Effector memory CD4-positive, alpha-beta T cell (primary cell): Measurements from ENCODE around the gene ZFYVE9.

Source experiments
- DNase-seq, 3 donors: peaks; one replicate each; pipeline ENCODE4 v3.0.0-alpha.2; 2020
- H3K27ac ChIP-seq: 2 replicates; pipeline ENCODE4 v1.7.0; 2013; ENCODE audit warnings: mild to moderate bottlenecking, low read length, moderate library complexity; ENCODE audit not compliant: insufficient read depth, poor library complexity, severe bottlenecking
- H3K27me3 ChIP-seq: replicated peaks from 2 replicates; pipeline ENCODE4 v1.7.0; 2013; ENCODE audit warnings: mild to moderate bottlenecking, low read length; ENCODE audit not compliant: insufficient read depth, control insufficient read depth, poor library complexity, severe bottlenecking
- H3K36me3 ChIP-seq: 2 replicates; pipeline ENCODE4 v1.7.0; 2013; ENCODE audit warnings: mild to moderate bottlenecking, low read length, moderate library complexity; ENCODE audit not compliant: control insufficient read depth, insufficient read depth
- H3K4me1 ChIP-seq: 2 replicates; pipeline ENCODE4 v1.7.0; 2013; ENCODE audit warnings: low read length, mild to moderate bottlenecking; ENCODE audit not compliant: control insufficient read depth, insufficient read depth, poor library complexity, severe bottlenecking
- H3K4me3 ChIP-seq: 2 replicates; pipeline ENCODE4 v1.7.0; 2013; ENCODE audit warnings: low read length, low read depth, mild to moderate bottlenecking; ENCODE audit not compliant: insufficient read depth, poor library complexity, severe bottlenecking
- H3K9me3 ChIP-seq: 2 replicates; pipeline ENCODE4 v1.7.0; 2013; ENCODE audit warnings: mild to moderate bottlenecking, low read length, moderate library complexity; ENCODE audit not compliant: control insufficient read depth

ZFYVE9 gene

DNA sequence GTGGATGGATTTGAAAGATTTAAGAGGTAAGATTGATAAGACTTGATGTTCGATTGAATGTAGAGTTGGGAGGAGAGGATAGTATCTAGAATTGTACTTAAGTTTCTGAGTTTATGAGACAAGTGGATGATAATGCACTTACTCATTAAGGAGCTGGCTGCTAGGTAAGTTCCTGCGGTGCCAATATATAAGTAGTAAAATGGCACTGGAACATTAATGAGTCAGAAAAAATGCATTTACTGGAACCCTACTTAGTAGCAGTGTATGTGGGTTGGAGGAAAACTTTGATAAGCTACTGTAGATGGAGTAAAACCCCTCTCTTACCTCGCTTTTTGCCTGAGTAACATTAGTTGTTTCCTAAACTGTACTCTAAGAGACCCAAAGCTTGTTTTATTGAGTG is 68.2 kb downstream of the ZFYVE9 start:
- no peak overlapping the region for H3K4me3 ChIP-seq
- H3K27ac ChIP-seq = no peak overlapping the region
- H3K27me3 ChIP-seq = no peaks in the 10 kb centered on the region
- no peaks in the 10 kb centered on the region for H3K9me3 ChIP-seq
- H3K36me3 ChIP-seq = no peaks in the 10 kb centered on the region
- no peak for DNase-seq
- no peaks in the 10 kb centered on the region for H3K4me1 ChIP-seq

DNA sequence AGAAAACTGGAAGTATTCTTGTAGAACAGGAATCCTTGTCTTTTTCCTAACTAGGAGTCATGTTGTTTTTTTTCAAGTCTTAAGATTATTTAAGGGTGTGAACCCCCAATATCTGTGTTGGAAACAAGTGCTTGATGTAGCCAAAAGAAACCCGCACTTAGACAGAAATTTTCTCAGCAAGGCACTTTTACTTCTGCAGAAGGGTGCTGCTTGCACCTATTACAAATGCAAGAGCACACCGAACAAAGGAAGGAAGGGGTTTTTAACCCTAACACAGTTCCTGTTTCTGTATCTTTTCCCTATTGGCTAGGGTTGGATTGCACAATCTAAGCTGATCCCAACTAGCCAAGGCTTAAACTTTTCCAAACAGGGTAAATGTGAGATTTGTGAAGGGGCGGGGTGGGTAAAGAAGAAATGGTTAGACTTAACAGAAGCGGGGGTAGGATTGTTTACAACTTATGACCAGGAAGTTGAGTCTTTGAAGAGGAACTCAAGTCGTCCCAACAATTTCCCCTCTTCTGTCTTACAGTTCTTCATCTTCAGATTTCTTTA is 75.1 kb downstream of the ZFYVE9 start:
- Histone ChIP-seq H3K27me3 (no peaks in the 10 kb centered on the region), H3K9me3 (peaks cover 3% of the 10 kb centered on the region), H3K4me1 (no peaks in the 10 kb centered on the region), H3K4me3 (no peak overlapping the region), H3K36me3 (peaks cover 5% of the 10 kb centered on the region), H3K27ac (no peak overlapping the region)
- DNase-seq = no peak

DNA sequence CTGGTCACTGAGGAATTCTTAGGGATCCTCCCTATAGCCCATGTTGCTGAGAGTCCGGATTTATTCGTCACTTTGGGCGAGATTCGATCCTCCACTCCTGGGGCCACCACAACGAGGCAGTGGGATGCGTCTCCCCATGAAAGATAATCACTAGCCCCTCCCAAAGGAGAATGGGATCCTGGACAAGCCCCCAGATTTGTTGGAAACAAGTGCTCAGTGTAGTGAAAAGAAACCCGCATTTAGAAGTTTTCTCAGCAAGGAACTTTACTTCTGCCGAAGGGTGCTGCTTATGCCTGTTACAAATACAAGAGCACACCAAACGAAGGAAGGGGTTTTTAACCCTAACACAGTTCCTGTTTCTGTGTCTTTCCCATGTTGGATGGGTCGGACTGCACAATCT is 83.3 kb downstream of the ZFYVE9 start:
- H3K27ac ChIP-seq = no peak overlapping the region
- H3K27me3 ChIP-seq = no peaks in the 10 kb centered on the region
- no peak for DNase-seq
- no peaks in the 10 kb centered on the region for H3K4me1 ChIP-seq
- no peaks in the 10 kb centered on the region for H3K36me3 ChIP-seq
- H3K4me3 ChIP-seq = no peak overlapping the region
- peaks cover 9% of the 10 kb centered on the region for H3K9me3 ChIP-seq

DNA sequence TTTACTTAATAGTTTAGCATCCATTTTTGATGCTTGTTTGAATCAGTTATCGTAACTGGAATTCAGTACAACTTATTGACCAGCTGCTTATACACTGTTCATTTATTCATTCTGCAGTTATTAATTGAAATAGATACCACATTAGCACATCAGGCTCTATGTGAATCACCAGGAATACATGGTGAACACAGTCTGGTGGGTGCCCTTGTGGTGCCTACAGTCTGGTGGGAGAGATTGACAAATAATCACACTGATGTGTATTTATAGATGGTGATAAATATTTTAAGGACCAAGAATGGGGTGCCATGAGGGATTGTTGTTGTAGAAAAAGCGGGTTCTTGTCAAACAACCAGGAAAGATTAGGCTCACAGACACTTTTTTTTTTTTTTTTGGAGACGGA is 87.6 kb downstream of the ZFYVE9 start:
- no peaks in the 10 kb centered on the region for H3K36me3 ChIP-seq
- no peaks in the 10 kb centered on the region for H3K27me3 ChIP-seq
- peaks cover 7% of the 10 kb centered on the region for H3K9me3 ChIP-seq
- no peak overlapping the region for H3K4me3 ChIP-seq
- DNase-seq = no peak
- H3K4me1 ChIP-seq = no peaks in the 10 kb centered on the region
- no peak overlapping the region for H3K27ac ChIP-seq

DNA sequence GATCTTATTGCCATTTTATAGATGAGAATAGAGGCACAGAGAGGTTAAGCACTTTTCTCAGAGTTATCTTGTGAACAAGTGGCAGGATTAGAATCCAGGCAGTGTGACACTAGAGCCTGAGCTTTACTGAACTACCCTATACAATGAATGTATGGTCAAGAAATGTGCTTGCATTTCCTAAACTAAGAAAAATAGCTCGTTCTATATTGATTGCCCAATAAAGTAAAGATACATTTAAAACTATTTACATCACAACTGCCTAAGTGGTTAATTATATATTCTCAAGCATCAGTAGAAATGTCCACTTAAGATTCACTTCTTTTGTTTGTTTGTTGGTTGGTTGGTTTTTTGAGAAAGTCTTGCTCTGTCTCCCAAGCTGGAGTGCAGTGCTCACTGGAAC is 91.6 kb downstream of the ZFYVE9 start:
- Histone ChIP-seq H3K4me1 (no peaks in the 10 kb centered on the region), H3K27ac (no peak overlapping the region), H3K27me3 (no peaks in the 10 kb centered on the region), H3K36me3 (no peaks in the 10 kb centered on the region), H3K4me3 (no peak overlapping the region), H3K9me3 (no peaks in the 10 kb centered on the region)
- no peak for DNase-seq

DNA sequence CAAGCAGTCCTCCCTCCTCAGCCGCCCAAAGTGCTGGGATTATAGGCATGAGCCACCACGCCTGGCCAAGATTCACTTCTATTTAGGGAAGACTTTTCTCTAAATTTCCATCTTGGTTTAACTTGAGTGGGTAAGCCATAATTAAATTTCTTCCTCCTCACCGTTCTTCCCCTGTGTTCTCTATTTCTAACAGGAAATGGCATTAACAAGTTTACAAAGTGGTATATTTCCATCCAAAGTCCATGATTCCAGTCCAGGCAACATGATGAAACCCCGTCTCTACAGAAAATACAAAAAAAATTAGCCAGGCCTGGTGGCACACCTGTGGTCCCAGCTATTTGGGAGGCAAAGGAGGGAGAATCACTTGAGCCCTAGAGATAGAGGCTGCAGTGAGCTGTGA is 92.1 kb downstream of the ZFYVE9 start:
- no peak for DNase-seq
- Histone ChIP-seq H3K36me3 (no peaks in the 10 kb centered on the region), H3K27me3 (no peaks in the 10 kb centered on the region), H3K27ac (no peak overlapping the region), H3K4me1 (no peaks in the 10 kb centered on the region), H3K9me3 (no peaks in the 10 kb centered on the region), H3K4me3 (no peak overlapping the region)

DNA sequence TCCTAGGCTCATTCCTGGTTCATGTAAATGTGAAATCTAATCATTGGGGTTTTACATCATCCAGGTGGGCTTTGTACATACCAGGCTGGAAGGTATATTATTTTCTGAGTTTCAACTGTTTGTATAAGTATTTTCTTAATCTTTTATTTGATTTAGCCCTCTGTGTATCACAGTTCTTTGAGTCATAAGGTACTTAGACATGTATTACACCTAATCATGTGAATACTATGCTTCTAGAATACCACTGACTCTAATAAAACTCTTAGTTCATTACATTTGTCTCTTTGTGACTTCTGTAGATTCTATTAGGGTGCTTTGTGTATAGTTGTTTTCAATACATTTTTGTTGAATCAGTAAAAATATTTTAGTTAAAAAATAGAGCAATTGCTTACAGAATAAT is 92.8 kb downstream of the ZFYVE9 start:
- H3K9me3 ChIP-seq = no peaks in the 10 kb centered on the region
- no peaks in the 10 kb centered on the region for H3K27me3 ChIP-seq
- H3K4me3 ChIP-seq = no peak overlapping the region
- H3K4me1 ChIP-seq = no peaks in the 10 kb centered on the region
- no peaks in the 10 kb centered on the region for H3K36me3 ChIP-seq
- H3K27ac ChIP-seq = no peak overlapping the region
- no peak for DNase-seq

DNA sequence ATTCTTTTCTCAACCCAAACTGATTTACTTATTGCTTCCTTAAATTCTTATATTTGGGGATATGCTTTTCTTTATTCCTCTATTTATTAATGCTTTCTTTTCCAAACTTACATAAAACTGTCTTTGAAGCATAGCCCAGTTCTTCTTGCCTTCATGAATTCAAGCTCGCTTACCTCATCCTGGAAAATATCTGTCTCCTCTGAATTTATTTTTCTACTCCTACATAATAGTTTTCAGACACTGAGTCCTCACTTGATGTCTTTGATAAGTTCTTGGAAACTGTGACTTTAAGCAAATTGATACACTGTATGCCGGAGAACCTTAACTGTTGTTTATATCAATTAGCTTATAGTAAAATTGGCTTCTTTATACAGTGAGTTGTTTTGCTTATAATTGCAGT is 93.8 kb downstream of the ZFYVE9 start:
- no peaks in the 10 kb centered on the region for H3K27me3 ChIP-seq
- DNase-seq = no peak
- H3K9me3 ChIP-seq = no peaks in the 10 kb centered on the region
- H3K4me3 ChIP-seq = no peak overlapping the region
- H3K4me1 ChIP-seq = no peaks in the 10 kb centered on the region
- no peak overlapping the region for H3K27ac ChIP-seq
- H3K36me3 ChIP-seq = no peaks in the 10 kb centered on the region

DNA sequence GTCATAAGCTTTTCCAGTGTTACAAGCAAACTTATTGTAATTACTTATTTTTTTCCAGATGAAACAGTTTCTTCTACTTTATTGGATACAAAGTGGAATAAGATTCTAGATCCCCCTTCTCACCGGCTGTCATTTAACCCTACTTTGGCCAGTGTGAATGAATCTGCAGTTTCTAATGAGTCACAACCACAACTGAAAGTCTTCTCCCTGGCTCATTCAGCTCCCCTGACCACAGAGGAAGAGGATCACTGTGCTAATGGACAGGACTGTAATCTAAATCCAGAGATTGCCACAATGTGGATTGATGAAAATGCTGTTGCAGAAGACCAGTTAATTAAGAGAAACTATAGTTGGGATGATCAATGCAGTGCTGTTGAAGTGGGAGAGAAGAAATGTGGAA is 95.5 kb downstream of the ZFYVE9 start:
- H3K9me3 ChIP-seq = no peaks in the 10 kb centered on the region
- no peaks in the 10 kb centered on the region for H3K36me3 ChIP-seq
- no peak overlapping the region for H3K4me3 ChIP-seq
- no peaks in the 10 kb centered on the region for H3K4me1 ChIP-seq
- H3K27me3 ChIP-seq = no peaks in the 10 kb centered on the region
- no peak for DNase-seq
- no peak overlapping the region for H3K27ac ChIP-seq

DNA sequence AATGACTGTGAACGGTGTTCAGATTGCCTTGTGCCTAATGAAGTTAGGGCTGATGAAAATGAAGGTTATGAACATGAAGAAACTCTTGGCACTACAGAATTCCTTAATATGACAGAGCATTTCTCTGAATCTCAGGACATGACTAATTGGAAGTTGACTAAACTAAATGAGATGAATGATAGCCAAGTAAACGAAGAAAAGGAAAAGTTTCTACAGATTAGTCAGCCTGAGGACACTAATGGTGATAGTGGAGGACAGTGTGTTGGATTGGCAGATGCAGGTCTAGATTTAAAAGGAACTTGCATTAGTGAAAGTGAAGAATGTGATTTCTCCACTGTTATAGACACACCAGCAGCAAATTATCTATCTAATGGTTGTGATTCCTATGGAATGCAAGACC is 96.6 kb downstream of the ZFYVE9 start:
- no peak for DNase-seq

More for the DNA sequence above, 96.6 kb downstream of the ZFYVE9 start:
- no peaks in the 10 kb centered on the region for H3K27me3 ChIP-seq
- no peaks in the 10 kb centered on the region for H3K36me3 ChIP-seq
- H3K27ac ChIP-seq = no peak overlapping the region
- no peak overlapping the region for H3K4me3 ChIP-seq
- no peaks in the 10 kb centered on the region for H3K9me3 ChIP-seq
- H3K4me1 ChIP-seq = no peaks in the 10 kb centered on the region
